ENCODE measurements around the gene ALG8. TPM values are rescaled to one million over a fixed set of nuclear protein-coding genes. Genes with fewer than 3 reads are reported as not detected.
"Not testable (repeated sequence)": the region's sequence is repeated elsewhere in the genome, so short reads cannot be mapped to it uniquely, and the experiment has no call there.

ALG8 gene
- total RNA-seq, 4 donors from 2014 or later, result 26.5 to 43.4 (median 30.8) TPM

DNA sequence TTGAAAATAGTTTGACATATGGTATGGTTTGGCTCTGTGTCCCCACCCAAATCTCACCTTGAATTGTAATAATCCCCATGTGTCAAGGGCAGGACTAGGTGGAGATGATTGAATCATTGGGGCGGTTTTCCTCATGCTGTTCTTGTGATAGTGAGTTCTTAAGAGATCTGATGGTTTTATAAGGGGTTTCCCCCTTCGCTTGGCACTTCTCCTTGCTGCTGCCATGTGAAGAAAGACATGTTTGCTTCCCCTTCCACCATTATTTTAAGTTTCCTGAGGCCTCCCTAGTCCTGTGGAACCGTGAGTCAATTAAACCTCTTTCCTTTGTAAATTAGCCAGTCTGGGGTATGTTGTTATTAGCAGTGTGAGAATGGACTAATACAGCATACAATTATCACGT, 41.3 kb upstream of the ALG8 start:
- DNase-seq, result no peak
- intact Hi-C loops (cut with DNase I; ENCODE audit: low total_unique reads), result no loop called here

DNA sequence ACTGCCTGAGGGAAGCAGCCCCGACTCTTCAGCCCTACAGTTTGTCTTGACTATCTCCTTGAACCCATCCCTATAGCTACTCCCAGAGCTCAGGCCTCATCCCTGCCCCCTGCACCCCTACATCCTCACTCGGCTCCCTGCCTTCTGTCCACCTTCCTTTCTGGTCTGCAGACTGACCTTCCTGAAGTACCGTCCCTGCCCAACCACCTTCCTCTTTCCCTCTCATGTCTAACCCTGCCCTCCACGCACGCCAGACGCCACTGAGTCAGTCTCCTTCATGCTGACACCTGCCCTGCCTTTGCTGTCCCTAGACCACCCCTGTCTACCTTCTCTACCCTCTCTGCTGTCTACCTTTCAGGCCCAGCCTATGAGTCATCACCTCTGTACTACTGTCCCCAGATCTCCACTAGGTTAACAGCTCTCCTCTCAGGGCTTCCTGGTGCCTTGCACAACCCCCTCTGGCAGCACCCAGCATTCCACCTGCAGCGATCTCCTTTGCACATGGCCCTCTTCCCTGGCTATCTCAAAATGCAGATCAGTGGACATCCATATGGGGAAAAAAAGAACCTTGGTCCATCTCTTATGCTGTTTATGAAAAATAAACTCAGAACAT, 40.1 kb upstream of the ALG8 start:
- DNase-seq, result no peak
- intact Hi-C loops (cut with DNase I; ENCODE audit: low total_unique reads), result no loop called here

More for the DNA sequence above, 41.3 kb upstream of the ALG8 start:
- no peaks in the 10 kb centered on the region for H3K9me3 ChIP-seq
- no peaks in the 10 kb centered on the region for H3K36me3 ChIP-seq
- TF ChIP-seq, protein P1, sequence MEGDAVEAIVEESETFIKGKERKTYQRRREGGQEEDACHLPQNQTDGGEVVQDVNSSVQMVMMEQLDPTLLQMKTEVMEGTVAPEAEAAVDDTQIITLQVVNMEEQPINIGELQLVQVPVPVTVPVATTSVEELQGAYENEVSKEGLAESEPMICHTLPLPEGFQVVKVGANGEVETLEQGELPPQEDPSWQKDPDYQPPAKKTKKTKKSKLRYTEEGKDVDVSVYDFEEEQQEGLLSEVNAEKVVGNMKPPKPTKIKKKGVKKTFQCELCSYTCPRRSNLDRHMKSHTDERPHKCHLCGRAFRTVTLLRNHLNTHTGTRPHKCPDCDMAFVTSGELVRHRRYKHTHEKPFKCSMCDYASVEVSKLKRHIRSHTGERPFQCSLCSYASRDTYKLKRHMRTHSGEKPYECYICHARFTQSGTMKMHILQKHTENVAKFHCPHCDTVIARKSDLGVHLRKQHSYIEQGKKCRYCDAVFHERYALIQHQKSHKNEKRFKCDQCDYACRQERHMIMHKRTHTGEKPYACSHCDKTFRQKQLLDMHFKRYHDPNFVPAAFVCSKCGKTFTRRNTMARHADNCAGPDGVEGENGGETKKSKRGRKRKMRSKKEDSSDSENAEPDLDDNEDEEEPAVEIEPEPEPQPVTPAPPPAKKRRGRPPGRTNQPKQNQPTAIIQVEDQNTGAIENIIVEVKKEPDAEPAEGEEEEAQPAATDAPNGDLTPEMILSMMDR (IDR thresholded peaks at IDR 0.05), result no peak
- TF ChIP-seq POLR2A (IDR thresholded peaks at IDR 0.05), result no peak
- H3K27me3 ChIP-seq, result no peaks in the 10 kb centered on the region
- no peak overlapping the region for H3K27ac ChIP-seq
- H3K4me3 ChIP-seq, result no peak overlapping the region
- H3K4me1 ChIP-seq, result no peaks in the 10 kb centered on the region

DNA sequence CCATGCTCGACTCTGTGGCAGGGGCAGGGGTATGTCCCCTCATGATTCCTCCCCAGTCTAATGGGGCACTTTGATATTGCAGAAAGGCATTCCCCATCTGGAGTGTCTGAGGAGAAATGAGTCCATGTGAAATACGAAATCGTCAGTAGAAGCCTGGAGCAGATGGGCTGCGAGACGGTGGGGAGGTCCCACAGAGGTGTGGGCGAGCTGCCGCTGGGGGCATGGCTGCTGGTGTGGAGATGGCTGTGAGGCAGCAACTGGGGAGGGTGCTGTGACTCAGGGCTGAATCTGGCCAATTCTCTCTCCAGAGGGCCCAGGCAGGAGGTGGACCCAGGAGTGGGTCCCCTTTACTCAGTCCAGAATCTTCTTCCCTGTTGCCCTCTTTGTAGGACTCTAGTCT, 37.8 kb upstream of the ALG8 start:
- Histone ChIP-seq H3K27ac (no peak overlapping the region), H3K4me3 (no peak overlapping the region), H3K36me3 (no peaks in the 10 kb centered on the region), H3K4me1 (no peaks in the 10 kb centered on the region), H3K27me3 (no peaks in the 10 kb centered on the region), H3K9me3 (no peaks in the 10 kb centered on the region)
- DNase-seq, result no peak
- intact Hi-C loops (cut with DNase I; ENCODE audit: low total_unique reads), result no loop called here
- TF ChIP-seq, protein P1 (IDR thresholded peaks at IDR 0.05), result no peak
- TF ChIP-seq POLR2A (IDR thresholded peaks at IDR 0.05), result no peak

More for the DNA sequence above, 40.1 kb upstream of the ALG8 start:
- H3K36me3 ChIP-seq, result no peaks in the 10 kb centered on the region
- TF ChIP-seq POLR2A (IDR thresholded peaks at IDR 0.05), result no peak
- TF ChIP-seq, protein P1 (IDR thresholded peaks at IDR 0.05), result no peak
- H3K9me3 ChIP-seq, result no peaks in the 10 kb centered on the region
- no peaks in the 10 kb centered on the region for H3K27me3 ChIP-seq
- no peak overlapping the region for H3K4me3 ChIP-seq
- no peak overlapping the region for H3K27ac ChIP-seq
- H3K4me1 ChIP-seq, result no peaks in the 10 kb centered on the region

DNA sequence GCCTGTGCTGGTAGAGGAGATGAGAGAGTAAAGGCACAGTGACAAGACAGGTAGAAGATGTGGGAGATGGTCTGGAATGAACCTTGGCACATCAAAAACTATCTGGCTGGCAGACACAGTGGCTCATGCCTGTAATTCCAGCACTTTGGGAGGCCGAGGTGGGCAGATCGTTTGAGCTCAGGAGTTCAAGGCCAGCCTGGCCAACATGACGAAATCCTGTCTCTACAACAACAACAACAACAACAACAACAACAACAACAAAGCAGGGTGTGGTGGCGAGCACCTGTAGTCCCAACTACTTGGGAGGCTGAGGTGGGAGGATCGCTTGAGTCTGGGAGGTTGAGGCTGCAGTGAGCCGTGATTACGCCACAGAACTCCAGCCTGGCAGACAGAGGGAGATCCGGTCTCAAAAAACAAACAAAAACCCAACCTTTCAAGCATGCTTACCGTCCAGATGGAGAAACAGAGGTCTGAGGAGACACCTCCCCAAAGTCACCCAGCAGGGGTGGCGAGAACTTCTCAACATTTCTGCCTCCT, 37.2 kb upstream of the ALG8 start:
- Histone ChIP-seq H3K4me1 (no peaks in the 10 kb centered on the region), H3K4me3 (no peak overlapping the region), H3K9me3 (no peaks in the 10 kb centered on the region), H3K27me3 (no peaks in the 10 kb centered on the region), H3K36me3 (no peaks in the 10 kb centered on the region), H3K27ac (no peak overlapping the region)
- DNase-seq, result no peak
- intact Hi-C loops (cut with DNase I; ENCODE audit: low total_unique reads), result no loop called here
- TF ChIP-seq POLR2A (IDR thresholded peaks at IDR 0.05), result no peak
- TF ChIP-seq, protein P1 (IDR thresholded peaks at IDR 0.05), result no peak

DNA sequence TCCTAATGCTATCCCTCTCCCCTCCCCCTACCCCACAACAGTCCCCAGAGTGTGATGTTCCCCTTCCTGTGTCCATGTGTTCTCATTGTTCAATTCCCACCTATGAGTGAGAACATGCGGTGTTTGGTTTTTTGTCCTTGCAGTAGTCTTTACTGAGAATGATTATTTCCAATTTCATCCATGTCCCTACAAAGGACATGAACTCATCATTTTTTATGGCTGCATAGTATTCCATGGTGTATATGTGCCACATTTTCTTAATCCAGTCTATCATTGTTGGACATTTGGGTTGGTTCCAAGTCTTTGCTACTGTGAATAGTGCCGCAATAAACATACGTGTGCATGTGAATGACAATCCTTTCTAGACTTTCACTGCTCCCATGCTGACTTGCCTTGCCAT, 36.4 kb upstream of the ALG8 start:
- H3K9me3 ChIP-seq; H3K4me3 ChIP-seq; H3K27me3 ChIP-seq; H3K36me3 ChIP-seq; H3K4me1 ChIP-seq; H3K27ac ChIP-seq; DNase-seq; intact Hi-C loops (cut with DNase I; ENCODE audit: low total_unique reads): not testable (repeated sequence)
